Esophagus muscularis mucosa (tissue), 4 donors: Measurements from ENCODE around the gene TIE1. TPM values are rescaled to one million over a fixed set of nuclear protein-coding genes. Genes with fewer than 3 reads are reported as not detected.

Experiments
- DNase-seq: peaks from one replicate; pipeline ENCODE4 v3.0.0-alpha.2; 2017; ENCODE audit errors: extremely low spot score
- H3K27ac ChIP-seq, 4 donors: fragments of 200-600 bp; sonication (generic); replicated peaks in 1 of 4; 1 replicate in 3 of 4; 2 replicates in 1 of 4; pipeline ENCODE4 v1.5.1; 2016 to 2019; ENCODE audit warnings: mild to moderate bottlenecking in 1 of 4
- H3K27me3 ChIP-seq, 4 donors: fragments of 200-600 bp; sonication (generic); one replicate each; pipeline versions ENCODE4 v1.5.1 to v1.6.0; 2016 to 2019
- H3K36me3 ChIP-seq, 4 donors: fragments of 200-600 bp; sonication (generic); one replicate each; pipeline ENCODE4 v1.5.1; 2016 to 2019
- H3K4me1 ChIP-seq, 4 donors: fragments of 200-600 bp; sonication (generic); one replicate each; pipeline ENCODE4 v1.5.1; 2016 to 2019
- H3K4me3 ChIP-seq, 4 donors: fragments of 200-600 bp; sonication (generic); 1 replicate in 2 of 4; 2 replicates in 2 of 4; pipeline ENCODE4 v1.5.1; 2016 to 2019; ENCODE audit warnings: mild to moderate bottlenecking in 4 of 4, moderate library complexity in 1 of 4
- H3K9me3 ChIP-seq, 4 donors: fragments of 200-600 bp; sonication (generic); 1 replicate in 3 of 4; 2 replicates in 1 of 4; pipeline ENCODE4 v1.5.1; 2016 to 2019
- EP300 ChIP-seq: sonication (generic); formaldehyde crosslinking; IDR thresholded peaks from one replicate; pipeline ENCODE4 v1.6.1; 2017; ENCODE audit warnings: antibody characterized with exemption
- POLR2A ChIP-seq: fragments of 450-650 bp; IDR thresholded peaks from one replicate; pipeline ENCODE4 v1.6.1; 2017; ENCODE audit warnings: antibody characterized with exemption, moderate library complexity, mild to moderate bottlenecking, low read depth
- POLR2AphosphoS5 ChIP-seq, 2 donors: sonication (generic); formaldehyde crosslinking; IDR thresholded peaks; one replicate each; pipeline ENCODE4 v1.6.1; 2017; ENCODE audit warnings: antibody characterized with exemption in 2 of 2
- WGBS: methylation state at CpG from one replicate; pipeline ENCODE4 v1.1.5; 2018; 5-methylcytosine and 5-hydroxymethylcytosine counted together
- intact Hi-C: fragments of 100-400 bp; cut with DNase I; formaldehyde crosslinking; loops from one replicate; pipeline ENCODE4 v1.15.1; 2023
- total RNA-seq, 4 donors: library from RNA; depleted of rRNA; stranded (reverse); fragments of >200 nt; gene quantifications; one replicate each; pipeline versions ENCODE4 v1.1.0 to v1.2.1, GENCODE V29; 2016
- TF ChIP-seq, protein P1 (sequence below), 3 experiments: fragments of 200-600 bp in 2 of 3; fragments of 450-650 bp in 1 of 3; sonication (generic) in 2 of 3; IDR thresholded peaks; one replicate each; pipeline ENCODE4 v1.5.1; 2017 to 2019; ENCODE audit warnings: antibody characterized with exemption in 3 of 3, mild to moderate bottlenecking in 2 of 3, moderate library complexity in 1 of 3

The TIE1 gene
- total RNA-seq, 4 donors from 2014 or later, result 16.2 to 51.1 (median 32.6) TPM

DNA sequence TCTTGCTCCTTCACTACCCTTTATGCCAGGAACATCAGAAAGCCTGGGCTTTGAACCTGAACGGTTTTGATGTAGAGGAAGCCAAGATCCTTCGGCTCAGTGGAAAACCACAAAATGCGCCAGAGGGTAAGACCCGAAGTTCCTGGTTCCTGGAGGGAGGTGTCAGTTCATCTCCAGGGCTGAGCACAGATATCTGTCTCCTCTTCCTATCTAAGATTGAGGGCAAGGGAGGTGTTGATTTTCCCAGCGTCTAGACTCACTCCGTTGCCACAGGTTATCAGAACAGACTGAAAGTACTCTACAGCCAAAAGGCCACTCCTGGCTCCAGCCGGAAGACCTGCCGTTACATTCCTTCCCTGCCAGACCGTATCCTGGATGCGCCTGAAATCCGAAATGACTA, 58.9 kb downstream of the TIE1 start:
- intact Hi-C loops, result no loop called here
- Histone ChIP-seq H3K9me3 (no peaks in the 10 kb centered on the region), H3K36me3 (peaks cover 23 to 48% (median 40%) of the 10 kb centered on the region in 4 donors), H3K27ac (no peak overlapping the region), H3K27me3 (no peaks in the 10 kb centered on the region), H3K4me3 (no peak overlapping the region), H3K4me1 (peaks cover 13 to 20% (median 18%) of the 10 kb centered on the region in 4 donors)
- TF ChIP-seq, protein P1, sequence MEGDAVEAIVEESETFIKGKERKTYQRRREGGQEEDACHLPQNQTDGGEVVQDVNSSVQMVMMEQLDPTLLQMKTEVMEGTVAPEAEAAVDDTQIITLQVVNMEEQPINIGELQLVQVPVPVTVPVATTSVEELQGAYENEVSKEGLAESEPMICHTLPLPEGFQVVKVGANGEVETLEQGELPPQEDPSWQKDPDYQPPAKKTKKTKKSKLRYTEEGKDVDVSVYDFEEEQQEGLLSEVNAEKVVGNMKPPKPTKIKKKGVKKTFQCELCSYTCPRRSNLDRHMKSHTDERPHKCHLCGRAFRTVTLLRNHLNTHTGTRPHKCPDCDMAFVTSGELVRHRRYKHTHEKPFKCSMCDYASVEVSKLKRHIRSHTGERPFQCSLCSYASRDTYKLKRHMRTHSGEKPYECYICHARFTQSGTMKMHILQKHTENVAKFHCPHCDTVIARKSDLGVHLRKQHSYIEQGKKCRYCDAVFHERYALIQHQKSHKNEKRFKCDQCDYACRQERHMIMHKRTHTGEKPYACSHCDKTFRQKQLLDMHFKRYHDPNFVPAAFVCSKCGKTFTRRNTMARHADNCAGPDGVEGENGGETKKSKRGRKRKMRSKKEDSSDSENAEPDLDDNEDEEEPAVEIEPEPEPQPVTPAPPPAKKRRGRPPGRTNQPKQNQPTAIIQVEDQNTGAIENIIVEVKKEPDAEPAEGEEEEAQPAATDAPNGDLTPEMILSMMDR (IDR thresholded peaks at IDR 0.05), result no peak
- TF ChIP-seq EP300 (no peak), POLR2A (no peak)
- DNase-seq, result no peak
- 50% methylated on average over 10 of the region's 11 CpGs for WGBS

DNA sequence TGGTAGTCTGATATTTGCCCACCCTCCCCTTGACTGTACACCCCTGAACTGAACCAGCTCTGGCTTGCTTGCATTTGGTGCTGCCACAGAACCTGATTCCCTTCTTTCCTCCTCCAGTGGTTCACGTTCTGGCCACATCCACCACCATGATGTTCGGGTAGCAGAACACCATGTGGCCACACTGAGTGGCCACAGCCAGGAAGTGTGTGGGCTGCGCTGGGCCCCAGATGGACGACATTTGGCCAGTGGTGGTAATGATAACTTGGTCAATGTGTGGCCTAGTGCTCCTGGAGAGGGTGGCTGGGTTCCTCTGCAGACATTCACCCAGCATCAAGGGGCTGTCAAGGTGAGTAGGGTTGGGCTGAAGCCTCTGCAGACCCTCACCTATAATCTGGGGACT, 59.8 kb downstream of the TIE1 start:
- Histone ChIP-seq H3K4me3 (no peak overlapping the region), H3K36me3 (peaks cover 30 to 54% (median 50%) of the 10 kb centered on the region in 4 donors), H3K9me3 (no peaks in the 10 kb centered on the region), H3K4me1 (peaks cover 13 to 25% (median 20%) of the 10 kb centered on the region in 4 donors), H3K27ac (no peak overlapping the region), H3K27me3 (no peaks in the 10 kb centered on the region)
- no peak for DNase-seq
- TF ChIP-seq, protein P1 (IDR thresholded peaks at IDR 0.05), result no peak
- no peak for TF ChIP-seq POLR2A
- no peak for TF ChIP-seq POLR2AphosphoS5 (IDR thresholded peaks at IDR 0.05)
- no peak for TF ChIP-seq EP300
- intact Hi-C loops, result no loop called here
- 70% methylated on average over 4 of the region's 4 CpGs for WGBS

DNA sequence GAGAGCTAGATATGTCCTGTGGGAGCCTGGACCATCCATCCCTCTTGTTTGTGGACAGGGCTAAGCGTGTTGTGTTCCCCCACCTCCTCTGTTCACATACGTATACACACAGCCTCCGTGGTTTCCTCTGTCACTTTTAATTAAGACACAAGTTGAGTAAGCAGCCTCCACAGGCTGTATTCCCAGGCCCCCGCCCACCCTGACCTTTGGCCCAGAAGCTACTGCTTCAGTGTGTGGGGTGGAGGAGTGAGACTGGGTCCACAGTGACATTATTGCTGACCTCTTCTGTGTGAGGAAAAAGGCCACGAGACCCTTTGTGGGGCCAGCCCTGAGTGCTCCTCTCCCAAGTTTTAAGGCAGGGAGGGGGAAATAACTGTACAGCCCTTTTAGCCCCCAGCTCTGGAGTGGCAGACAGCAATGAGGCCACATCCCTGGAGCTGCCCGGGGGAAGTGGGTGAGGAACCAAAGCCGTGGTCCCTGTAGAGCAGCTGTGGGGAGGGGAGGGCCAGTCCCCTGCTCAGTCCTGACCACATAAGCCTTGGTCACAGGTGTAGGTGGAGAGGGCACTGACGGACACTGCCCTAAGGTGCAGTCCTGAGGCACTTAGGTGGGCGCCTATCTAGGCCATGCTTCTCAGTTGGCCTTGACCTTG, 62.6 kb downstream of the TIE1 start:
- intact Hi-C loops, result no loop called here
- H3K9me3 ChIP-seq, result no peaks in the 10 kb centered on the region
- peaks cover 21 to 35% (median 28%) of the 10 kb centered on the region in 4 donors for H3K4me1 ChIP-seq
- peaks cover 30 to 56% (median 53%) of the 10 kb centered on the region in 4 donors for H3K36me3 ChIP-seq
- WGBS, result 75% methylated on average over 6 of the region's 9 CpGs
- H3K27ac ChIP-seq, result no peak overlapping the region
- DNase-seq, result no peak
- TF ChIP-seq, protein P1 (IDR thresholded peaks at IDR 0.05), result no peak
- TF ChIP-seq POLR2AphosphoS5 (IDR thresholded peaks at IDR 0.05) (no peak), POLR2A (no peak), EP300 (no peak)
- H3K4me3 ChIP-seq, result no peak overlapping the region
- H3K27me3 ChIP-seq, result no peaks in the 10 kb centered on the region

DNA sequence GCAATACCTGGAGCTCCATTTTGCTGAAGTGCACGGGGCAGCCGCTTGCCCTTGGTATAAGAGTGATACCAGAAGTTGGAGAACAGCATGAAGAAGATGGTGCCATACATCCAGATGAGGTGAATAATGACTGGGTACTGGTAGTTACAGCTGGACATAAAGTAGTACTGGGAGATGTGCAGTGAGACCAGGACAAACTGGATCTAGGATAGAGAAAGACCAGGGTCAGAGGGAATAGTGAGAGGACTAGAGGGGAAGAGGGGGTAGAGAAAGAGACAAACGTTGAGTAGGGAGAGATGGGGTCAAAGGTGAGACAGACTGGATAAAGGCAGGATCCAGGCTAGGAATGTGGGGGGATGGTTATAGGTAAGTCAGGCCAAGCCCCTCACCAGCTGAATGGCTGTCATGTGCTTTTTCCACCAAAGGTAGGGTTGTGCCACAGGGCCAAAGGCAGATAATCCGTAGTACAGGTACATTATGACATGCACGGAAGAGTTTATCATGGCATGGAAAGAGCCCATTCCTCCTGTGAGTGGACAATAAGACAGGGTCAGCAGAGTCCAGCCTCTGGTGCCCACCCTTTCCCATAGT, 63.2 kb downstream of the TIE1 start:
- H3K27ac ChIP-seq, result no peak overlapping the region
- no peak overlapping the region for H3K4me3 ChIP-seq
- no peak for TF ChIP-seq POLR2A
- no peak for TF ChIP-seq EP300
- TF ChIP-seq, protein P1 (IDR thresholded peaks at IDR 0.05), result no peak
- no peak for TF ChIP-seq POLR2AphosphoS5 (IDR thresholded peaks at IDR 0.05)
- H3K27me3 ChIP-seq, result no peaks in the 10 kb centered on the region
- H3K9me3 ChIP-seq, result no peaks in the 10 kb centered on the region
- WGBS, result 79% methylated on average over 5 of the region's 5 CpGs
- intact Hi-C loops, result no loop called here
- DNase-seq, result no peak
- peaks cover 25 to 38% (median 31%) of the 10 kb centered on the region in 4 donors for H3K4me1 ChIP-seq
- H3K36me3 ChIP-seq, result peaks cover 30 to 56% (median 53%) of the 10 kb centered on the region in 4 donors
